KOPT-K1 (cell line): ENCODE results near the gene MTHFR.
A peak's percentile ranks its signal among the peaks of the same experiment; 100 is the strongest.

Experiments used
- H3K27ac ChIP-seq: fragments of 200-600 bp; sonication (generic); 2 replicates; pipeline ENCODE4 v1.5.1; 2016; ENCODE audit warnings: antibody characterized with exemption, mild to moderate bottlenecking, low read depth, low read length; ENCODE audit not compliant: poor library complexity, severe bottlenecking
- H3K36me3 ChIP-seq: fragments of 200-600 bp; sonication (generic); 2 replicates; pipeline ENCODE4 v1.5.1; 2017; ENCODE audit warnings: antibody characterized with exemption, mild to moderate bottlenecking, low read length, moderate library complexity; ENCODE audit not compliant: insufficient read depth
- H3K9me3 ChIP-seq: fragments of 200-600 bp; sonication (generic); 2 replicates; pipeline ENCODE4 v1.5.1; 2017; ENCODE audit warnings: antibody characterized with exemption, low read length, mild to moderate bottlenecking; ENCODE audit not compliant: insufficient read depth, poor library complexity, severe bottlenecking

Gene MTHFR

DNA sequence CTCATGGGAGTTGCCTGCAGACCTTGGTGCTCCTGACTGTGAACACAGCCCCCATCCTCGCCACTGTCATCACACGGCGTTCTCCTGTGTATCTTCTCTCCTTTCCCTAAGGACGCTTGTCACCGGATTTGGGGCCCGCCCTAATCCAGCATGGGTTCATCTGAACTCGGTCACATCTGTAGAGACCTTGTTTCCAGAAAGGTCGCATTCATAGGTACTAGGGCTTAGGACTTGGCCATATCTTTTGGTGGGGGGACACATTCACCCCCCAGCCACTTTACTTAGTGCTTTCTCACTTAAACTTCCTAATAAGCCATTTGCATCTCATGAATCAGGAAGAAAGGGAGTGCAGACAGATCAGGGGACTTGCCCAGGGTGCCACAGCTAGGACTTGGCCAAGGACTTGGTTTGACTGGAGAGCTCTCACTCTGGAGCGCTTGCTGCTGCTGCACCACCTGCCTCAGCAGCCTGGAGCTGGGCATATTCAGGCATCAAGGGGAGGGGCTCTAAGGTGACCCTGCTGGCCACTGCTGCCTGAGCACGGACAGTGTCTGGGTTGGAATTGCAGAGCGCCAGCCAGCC is 32.1 kb upstream of the MTHFR start:
- Histone ChIP-seq H3K36me3 (peaks cover 97% of the 10 kb centered on the region), H3K27ac (no peak overlapping the region), H3K9me3 (no peaks in the 10 kb centered on the region)

DNA sequence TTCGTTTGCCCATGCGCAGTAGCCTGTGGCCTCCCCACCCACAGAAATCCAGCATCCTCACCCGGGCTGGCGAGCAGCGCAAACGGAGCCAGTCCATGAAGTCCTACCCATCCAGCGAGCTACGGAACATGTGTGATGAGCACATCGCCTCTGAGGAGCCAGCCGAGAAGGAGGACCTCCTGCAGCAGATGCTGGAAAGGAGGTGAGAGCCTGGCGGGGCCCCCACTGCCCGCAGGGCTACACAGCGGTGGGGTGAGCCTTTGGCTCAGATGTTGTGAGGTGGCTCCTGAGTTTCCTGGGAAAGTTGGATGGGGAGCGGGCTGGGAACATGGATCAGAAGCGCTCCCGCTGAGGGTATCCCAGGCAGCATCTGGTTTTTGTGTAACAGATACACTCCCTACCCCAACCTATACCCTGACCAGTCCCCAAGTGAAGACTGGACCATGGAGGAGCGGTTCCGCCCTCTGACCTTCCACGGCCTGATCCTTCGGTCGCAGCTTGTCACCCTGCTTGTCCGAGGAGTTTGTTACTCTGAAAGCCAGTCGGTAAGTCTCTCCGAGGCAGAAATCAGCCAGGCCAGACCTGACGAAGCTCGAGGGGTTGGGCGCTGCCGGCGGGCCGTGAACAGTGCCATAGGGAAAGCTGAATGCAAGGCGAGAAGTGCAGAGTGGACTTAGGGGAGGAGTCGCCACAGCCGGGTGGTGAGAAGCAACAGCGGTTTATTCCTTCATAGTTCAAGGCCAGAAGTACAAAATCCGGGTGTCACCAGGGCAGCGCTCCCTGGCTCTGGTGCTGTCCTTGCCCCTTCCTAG is 31.4 kb upstream of the MTHFR start:
- Histone ChIP-seq H3K27ac (no peak overlapping the region), H3K36me3 (peaks cover 98% of the 10 kb centered on the region), H3K9me3 (no peaks in the 10 kb centered on the region)

DNA sequence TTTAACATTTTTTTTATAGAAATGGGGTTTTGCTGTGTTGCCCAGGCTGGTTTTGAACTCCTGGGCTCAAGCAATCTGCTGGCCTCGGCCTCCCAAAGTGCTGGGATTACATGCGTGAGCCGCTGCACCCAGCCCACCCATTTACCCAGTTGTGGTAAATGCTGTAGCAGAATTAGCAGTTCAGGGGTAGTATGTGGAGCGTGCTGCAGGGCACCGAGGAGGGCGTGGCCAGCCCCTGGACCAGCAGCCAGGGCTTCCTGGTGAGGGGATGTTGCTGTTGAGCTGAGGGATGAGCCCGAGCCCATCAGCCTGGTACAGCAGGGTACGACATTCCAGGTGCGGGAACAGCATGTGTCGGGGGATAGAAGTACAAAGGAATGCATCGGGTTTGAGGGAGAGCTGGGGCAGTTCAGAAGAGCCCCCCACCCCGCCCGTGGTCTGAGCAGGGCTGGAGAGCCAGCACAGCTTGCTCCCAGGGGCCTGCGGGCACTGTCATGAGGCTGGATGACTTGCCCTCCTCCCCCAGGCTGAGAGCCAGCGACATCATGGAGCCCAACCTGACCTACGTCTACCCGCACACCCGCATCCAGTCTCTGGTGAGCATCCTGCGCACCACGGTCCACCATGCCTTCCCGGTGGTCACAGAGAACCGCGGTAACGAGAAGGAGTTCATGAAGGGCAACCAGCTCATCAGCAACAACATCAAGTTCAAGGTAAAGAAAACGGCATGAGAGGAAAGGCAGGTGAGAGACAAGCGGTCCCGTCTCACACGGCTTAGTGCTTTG is 29.9 kb upstream of the MTHFR start:
- H3K9me3 ChIP-seq: no peaks in the 10 kb centered on the region
- H3K27ac ChIP-seq: no peak overlapping the region
- H3K36me3 ChIP-seq: peaks cover 96% of the 10 kb centered on the region

DNA sequence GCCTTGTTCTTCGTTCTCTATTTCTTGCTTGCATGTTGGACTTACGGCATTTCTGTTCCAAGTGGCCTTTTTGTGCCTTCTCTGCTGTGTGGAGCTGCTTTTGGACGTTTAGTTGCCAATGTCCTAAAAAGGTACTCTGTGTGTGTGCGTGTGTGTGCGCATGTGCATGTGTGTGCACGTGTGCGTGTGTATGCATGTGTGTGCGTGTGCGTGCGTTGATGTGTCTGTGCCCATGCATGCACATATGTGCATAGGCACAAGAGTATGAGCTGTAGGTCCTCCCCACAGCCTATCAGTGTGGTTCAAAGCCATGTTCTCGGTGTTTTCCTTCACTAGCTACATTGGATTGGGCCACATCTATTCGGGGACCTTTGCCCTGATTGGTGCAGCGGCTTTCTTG is 28.1 kb upstream of the MTHFR start:
- Histone ChIP-seq H3K36me3 (peaks cover 96% of the 10 kb centered on the region), H3K27ac (no peak overlapping the region)

DNA sequence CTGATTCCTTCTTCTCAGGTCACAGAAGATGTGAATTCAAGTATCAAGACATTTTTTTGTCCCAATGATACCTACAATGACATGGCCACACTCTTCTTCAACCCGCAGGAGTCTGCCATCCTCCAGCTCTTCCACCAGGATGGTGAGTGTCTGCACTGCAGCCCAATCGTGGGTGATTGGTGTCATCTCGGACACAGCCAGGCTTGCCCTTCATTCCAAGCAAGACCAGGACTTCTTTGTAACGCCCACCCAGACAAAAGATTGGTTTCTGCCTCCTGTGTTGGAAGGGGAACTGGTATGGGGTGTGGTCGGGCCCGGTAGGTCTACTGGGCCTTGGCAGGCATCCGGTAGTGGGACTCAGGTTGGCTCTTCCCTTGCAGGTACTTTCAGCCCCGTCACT is 27.7 kb upstream of the MTHFR start:
- Histone ChIP-seq H3K9me3 (no peaks in the 10 kb centered on the region), H3K27ac (no peak overlapping the region), H3K36me3 (peaks cover 98% of the 10 kb centered on the region)

More for the DNA sequence above, 28.1 kb upstream of the MTHFR start:
- no peaks in the 10 kb centered on the region for H3K9me3 ChIP-seq

DNA sequence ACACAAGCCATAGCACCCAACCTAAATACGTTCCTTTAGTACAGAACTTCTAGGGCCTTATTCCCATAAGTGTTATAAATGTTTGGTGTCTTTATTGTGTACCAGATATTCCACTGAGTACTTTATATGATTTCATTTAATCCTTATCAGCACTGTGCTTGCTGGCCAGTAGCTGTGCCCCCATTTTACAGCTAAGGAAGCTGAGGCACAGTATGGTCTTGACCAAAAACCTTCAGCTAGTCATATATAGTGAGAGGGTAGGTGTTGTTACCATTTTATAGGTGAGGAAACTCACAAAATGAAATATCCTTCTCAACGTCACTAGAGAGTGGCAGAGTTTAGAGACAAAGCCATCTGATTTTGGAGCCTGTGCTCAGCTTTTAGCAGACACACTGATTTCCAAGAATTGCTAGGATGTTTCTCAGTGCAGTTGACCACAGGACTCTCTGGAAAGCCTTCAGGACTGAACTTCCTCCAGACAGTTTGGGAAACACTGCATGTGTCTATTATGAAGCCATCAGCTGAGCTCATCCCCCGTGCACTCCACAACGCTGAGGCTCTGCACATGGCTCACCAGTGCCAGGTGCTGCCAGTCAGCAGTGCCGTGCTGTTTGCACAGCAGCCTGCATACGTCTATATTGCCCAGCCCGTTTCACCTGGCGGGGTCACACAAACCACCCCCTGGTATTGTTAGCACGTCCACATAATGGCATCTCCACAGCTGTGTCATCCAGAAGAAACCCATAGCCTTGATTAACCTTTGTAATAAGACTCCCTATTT is 26.4 kb upstream of the MTHFR start:
- peaks cover 98% of the 10 kb centered on the region for H3K36me3 ChIP-seq
- no peak overlapping the region for H3K27ac ChIP-seq
- H3K9me3 ChIP-seq: no peaks in the 10 kb centered on the region

DNA sequence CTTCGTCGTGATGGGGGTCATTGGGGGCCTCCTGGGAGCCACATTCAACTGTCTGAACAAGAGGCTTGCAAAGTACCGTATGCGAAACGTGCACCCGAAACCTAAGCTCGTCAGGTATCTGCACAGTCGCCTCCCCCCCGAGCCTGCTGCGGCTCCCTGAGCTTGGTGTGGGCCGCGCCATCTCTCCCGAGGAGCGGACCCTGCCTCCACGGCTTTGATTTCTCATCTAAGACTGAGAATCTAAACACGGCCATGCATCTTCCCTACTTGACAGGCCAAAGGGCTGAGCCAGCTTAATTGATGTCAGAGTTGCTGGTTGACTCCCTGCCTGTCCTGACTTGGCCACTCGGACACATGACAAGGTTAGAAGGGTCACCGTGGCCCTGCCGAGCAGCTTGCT is 22.7 kb upstream of the MTHFR start:
- Histone ChIP-seq H3K27ac (no peak overlapping the region), H3K36me3 (peaks cover 98% of the 10 kb centered on the region), H3K9me3 (no peaks in the 10 kb centered on the region)

DNA sequence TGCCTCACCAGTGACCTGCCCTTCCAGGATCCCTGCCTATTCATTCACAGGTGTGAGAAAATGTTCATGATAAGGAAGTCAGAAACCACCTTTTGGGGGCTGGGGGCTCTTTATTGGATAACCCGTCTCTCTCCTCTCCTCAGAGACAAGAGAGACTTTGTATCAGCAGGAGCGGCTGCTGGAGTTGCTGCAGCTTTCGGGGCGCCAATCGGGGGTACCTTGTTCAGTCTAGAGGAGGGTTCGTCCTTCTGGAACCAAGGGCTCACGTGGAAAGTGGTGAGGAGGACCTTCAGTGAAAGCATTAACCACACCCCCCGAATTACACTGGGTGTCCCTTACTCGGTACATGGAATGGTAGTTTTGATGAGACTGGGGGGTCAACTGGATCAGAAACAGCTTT is 21.2 kb upstream of the MTHFR start:
- Histone ChIP-seq H3K9me3 (no peaks in the 10 kb centered on the region), H3K27ac (no peak overlapping the region), H3K36me3 (peaks cover 97% of the 10 kb centered on the region)

DNA sequence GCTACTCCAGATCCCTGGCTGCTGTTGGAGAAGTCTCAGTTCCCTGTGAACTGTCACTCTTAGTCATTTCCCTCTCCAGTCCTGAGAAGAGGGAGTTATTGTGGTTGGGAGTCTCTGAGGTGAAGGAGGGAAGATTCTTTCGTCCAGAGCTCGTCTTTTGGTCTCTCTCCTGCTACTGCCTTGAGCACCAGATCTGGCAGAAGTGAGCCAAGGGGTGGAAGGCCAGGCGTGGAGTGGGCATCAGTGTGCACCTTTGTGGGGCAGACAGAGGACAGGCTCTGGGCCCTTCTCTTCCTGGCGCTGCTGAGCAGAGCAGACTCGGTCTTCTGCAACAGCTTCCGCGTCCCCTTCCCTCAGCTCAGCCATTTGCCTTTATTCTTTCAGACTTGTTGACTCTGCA is 19.4 kb upstream of the MTHFR start:
- H3K9me3 ChIP-seq: no peaks in the 10 kb centered on the region
- H3K36me3 ChIP-seq: peaks cover 95% of the 10 kb centered on the region
- H3K27ac ChIP-seq: no peak overlapping the region

DNA sequence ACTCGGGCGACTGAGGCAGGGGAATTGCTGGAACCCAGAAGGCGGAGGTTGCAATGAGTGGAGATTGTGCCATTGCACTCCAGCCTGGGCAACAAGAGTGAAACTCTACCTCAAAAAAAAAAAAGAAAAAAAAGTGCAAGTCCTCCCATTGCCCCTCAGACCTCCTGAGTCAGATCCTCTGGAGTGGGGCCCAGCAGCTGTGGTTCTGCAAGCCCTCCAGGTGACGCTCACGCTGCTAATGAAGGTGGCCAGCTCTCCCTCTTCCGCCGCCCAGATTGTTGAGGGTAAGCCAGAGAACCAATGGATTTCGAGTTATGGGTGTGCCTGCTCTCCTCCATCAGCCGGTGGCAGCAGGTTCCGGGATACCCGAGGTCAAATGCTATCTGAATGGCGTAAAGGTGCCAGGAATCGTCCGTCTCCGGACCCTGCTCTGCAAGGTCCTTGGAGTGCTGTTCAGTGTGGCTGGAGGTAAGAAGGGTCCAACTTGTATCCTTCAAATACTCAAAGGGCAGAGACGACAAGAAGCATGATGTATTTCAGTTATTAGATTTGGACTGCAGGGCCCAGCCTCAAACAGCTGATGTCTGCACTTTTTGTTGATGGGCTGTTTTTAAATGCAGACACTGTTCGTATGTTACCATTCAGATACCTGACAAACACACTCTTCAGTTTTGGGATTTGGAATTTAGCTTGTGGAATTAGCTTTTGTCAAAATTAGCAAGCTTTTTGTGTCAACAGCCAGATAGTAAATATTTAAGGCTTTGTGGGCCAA is 17.8 kb upstream of the MTHFR start:
- Histone ChIP-seq H3K27ac (no peak overlapping the region), H3K36me3 (peaks cover 95% of the 10 kb centered on the region), H3K9me3 (no peaks in the 10 kb centered on the region)

DNA sequence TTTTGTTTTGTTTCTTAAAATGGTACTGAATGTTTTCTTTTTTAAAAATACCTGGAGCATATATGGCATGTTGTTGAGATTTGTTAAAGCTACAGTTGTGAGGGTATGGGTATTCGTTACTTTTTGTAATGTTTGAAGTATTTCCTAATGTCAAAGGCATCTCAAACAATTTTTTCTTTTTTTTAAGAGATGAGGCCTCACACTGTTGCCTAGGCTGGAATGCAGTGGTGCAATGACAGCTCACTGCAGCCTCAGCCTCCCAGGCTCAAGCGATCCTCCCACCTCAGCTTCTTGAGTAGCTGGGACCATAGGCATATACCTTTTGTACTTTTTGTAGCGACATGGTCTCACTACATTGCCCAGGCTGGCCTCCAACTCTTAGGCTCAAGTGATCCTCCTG is 16.3 kb upstream of the MTHFR start:
- H3K36me3 ChIP-seq: peaks cover 95% of the 10 kb centered on the region
- H3K27ac ChIP-seq: no peak overlapping the region
- no peaks in the 10 kb centered on the region for H3K9me3 ChIP-seq

DNA sequence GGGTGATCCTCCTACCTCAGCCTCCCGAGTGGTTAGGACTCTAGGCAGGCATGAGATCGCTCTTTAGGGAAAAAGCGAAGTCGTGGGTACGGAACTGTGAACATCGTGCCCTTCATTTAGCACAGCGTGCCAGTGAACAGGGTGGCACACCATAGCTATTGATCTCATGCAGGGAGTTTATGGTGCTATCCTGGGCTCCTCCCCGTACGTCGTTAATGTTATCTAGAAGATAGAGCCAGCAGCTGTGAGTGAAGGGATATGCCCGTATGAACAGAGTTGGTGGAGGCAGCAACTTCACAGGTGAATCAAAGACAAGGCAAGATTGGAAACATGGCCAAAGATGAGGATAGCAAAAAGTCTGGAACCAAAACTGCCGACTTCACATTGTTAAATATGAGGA is 11.4 kb upstream of the MTHFR start:
- no peak overlapping the region for H3K27ac ChIP-seq
- H3K9me3 ChIP-seq: no peaks in the 10 kb centered on the region
- peaks cover 89% of the 10 kb centered on the region for H3K36me3 ChIP-seq

DNA sequence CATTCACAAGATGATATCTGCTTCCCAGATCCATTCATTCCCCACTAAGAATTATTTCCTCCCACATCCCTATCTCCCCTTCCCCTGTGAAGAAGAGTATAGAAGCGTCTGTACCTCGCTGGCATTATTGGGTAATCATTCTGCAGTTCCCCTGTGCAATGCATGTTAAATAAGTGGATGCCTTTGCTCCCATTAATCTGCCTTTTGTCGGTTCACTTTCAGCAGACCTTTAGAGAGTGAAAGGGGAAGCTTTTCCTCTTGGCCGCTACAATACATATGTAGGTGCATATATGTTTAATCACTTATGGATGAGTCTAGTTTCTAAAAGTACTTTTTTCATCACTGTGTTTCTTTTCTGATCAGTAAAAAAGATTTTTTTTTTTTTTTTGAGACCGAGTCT is 7.3 kb upstream of the MTHFR start:
- Histone ChIP-seq H3K27ac (no peak overlapping the region), H3K9me3 (no peaks in the 10 kb centered on the region), H3K36me3 (peaks cover 94% of the 10 kb centered on the region)

DNA sequence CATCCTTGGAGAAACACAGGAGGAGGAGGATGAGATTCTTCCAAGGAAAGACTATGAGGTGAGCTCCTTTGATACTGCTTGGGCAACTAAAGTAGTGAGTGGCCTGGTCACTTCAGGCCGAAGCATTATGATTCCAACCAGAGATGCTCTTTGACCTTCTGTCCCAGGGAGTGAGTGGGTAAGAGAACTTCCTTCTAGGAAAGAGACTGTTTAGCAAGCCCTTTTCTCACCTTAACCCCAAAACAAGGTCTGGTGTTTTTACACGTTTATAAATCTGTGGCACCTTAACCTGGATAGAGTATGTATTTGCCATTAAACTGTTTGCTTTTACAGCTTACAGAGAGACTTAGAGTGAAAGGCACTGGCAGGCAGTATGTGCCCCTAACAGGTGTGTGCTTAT is 1.4 kb upstream of the MTHFR start:
- H3K27ac ChIP-seq: peak overlapping the region; percentile 84
- peaks cover 58% of the 10 kb centered on the region for H3K36me3 ChIP-seq
- no peaks in the 10 kb centered on the region for H3K9me3 ChIP-seq
